Thoracic aorta (tissue), 2 donors: ENCODE data around the gene KDM5B. TPM values are rescaled to one million over a fixed set of nuclear protein-coding genes. Genes with fewer than 3 reads are reported as not detected.

ENCODE experiments used
- ATAC-seq: fragments of 150-250 bp; one replicate; pipeline ENCODE4 v1.8.0; 2017; ENCODE audit warnings: low read depth; ENCODE audit not compliant: insufficient number of reproducible peaks, low FRiP score
- DNase-seq: peaks from one replicate; pipeline ENCODE4 v3.0.0-alpha.2; 2020; ENCODE audit warnings: low spot score
- H3K27ac ChIP-seq, 2 donors: fragments of 200-600 bp; sonication (generic); 1 replicate in 1 of 2; 2 replicates in 1 of 2; pipeline ENCODE4 v1.5.1; 2016; ENCODE audit warnings: mild to moderate bottlenecking in 2 of 2, moderate library complexity in 2 of 2
- H3K27me3 ChIP-seq: fragments of 200-600 bp; sonication (generic); replicated peaks from 2 replicates; pipeline ENCODE4 v1.6.0; 2016; ENCODE audit warnings: mild to moderate bottlenecking; ENCODE audit not compliant: insufficient read depth
- H3K36me3 ChIP-seq: fragments of 200-600 bp; sonication (generic); one replicate; pipeline ENCODE4 v1.5.1; 2016
- H3K4me1 ChIP-seq, 2 donors: fragments of 200-600 bp; sonication (generic); 1 replicate in 1 of 2; 2 replicates in 1 of 2; pipeline versions ENCODE4 v1.5.1 to v1.6.0; 2016; ENCODE audit warnings: low read depth in 2 of 2, mild to moderate bottlenecking in 1 of 2; ENCODE audit not compliant: control insufficient read depth in 1 of 2
- H3K4me3 ChIP-seq: fragments of 200-600 bp; sonication (generic); 2 replicates; pipeline ENCODE4 v1.5.1; 2016; ENCODE audit warnings: mild to moderate bottlenecking
- H3K9me3 ChIP-seq: fragments of 200-600 bp; sonication (generic); 2 replicates; pipeline ENCODE4 v1.5.1; 2016
- total RNA-seq, 2 donors: library from RNA; depleted of rRNA; stranded (reverse); fragments of >200 nt; gene quantifications; one replicate each; pipeline versions ENCODE4 v1.1.0 to v1.2.3, GENCODE V29; 2016
- TF ChIP-seq, protein P1 (sequence below): fragments of 200-600 bp; sonication (generic); IDR thresholded peaks from one replicate; pipeline ENCODE4 v1.5.1; 2019; ENCODE audit warnings: antibody characterized with exemption

The KDM5B gene
- total RNA-seq, 2 donors from 2014 or later: 32.0 to 42.0 TPM

DNA sequence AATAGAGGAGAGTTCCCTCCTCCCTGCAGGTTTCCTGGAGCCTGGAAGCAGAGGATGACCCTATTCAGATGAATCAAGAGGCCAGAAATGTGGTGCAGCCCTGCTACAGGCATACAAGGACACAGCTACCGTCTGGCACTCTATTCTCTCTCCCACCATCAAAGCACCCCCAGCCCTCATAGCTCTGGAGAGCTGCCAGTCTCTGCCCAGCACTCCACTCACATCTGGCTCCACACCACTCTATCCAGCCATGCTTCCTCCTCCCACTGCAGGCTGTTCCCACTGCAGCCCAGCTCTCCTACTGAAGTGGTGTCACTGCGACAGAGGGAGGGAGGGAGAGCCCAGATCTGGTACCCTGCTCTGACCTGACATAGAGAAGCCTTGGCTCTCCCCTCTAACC is 116.4 kb downstream of the KDM5B start:
- H3K4me3 ChIP-seq: no peak overlapping the region
- DNase-seq: no peak
- no peak overlapping the region for H3K27ac ChIP-seq
- H3K9me3 ChIP-seq: no peaks in the 10 kb centered on the region
- TF ChIP-seq, protein P1, sequence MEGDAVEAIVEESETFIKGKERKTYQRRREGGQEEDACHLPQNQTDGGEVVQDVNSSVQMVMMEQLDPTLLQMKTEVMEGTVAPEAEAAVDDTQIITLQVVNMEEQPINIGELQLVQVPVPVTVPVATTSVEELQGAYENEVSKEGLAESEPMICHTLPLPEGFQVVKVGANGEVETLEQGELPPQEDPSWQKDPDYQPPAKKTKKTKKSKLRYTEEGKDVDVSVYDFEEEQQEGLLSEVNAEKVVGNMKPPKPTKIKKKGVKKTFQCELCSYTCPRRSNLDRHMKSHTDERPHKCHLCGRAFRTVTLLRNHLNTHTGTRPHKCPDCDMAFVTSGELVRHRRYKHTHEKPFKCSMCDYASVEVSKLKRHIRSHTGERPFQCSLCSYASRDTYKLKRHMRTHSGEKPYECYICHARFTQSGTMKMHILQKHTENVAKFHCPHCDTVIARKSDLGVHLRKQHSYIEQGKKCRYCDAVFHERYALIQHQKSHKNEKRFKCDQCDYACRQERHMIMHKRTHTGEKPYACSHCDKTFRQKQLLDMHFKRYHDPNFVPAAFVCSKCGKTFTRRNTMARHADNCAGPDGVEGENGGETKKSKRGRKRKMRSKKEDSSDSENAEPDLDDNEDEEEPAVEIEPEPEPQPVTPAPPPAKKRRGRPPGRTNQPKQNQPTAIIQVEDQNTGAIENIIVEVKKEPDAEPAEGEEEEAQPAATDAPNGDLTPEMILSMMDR: no peak
- no peaks in the 10 kb centered on the region for H3K4me1 ChIP-seq
- no peak for ATAC-seq
- no peaks in the 10 kb centered on the region for H3K36me3 ChIP-seq
- H3K27me3 ChIP-seq: no peaks in the 10 kb centered on the region

DNA sequence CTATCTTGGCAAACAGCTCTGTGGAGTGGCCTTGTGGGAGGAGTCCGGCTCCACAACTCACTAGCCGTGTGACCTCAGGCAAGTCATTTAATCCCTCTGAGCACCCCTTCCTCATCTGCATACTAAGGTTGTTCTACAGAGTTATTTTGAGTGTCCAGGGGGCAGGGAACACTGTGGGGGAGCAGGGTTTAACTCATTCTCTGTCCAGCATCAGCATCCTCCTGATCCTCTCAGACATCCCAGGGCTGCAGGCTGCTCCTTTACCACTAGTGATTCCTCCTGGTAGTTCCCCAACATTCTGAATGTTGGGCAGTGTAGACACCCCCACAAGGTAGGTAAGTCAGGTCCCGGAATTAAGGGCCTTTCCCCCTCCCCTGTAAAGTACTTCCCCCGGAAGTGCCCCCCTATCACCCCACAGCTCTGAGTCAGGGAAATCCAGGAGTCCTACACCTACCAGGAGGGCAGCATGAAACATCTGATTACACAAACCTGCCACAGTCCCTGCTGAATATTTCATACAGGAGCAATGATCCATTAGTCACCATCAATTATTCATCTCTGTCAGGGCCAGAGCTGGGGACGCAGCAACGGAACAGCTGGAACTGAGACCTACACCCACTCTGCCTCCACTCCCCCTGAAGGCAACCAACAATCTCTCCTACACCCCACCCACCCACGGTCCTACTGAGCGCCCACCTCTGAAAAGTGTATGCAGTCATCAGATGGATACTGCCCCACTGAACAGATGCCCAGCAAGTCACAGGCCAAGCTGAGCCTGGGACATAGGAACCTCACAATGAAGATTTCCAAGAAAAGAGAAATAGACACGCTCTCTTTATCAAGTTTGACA is 118.5 kb downstream of the KDM5B start:
- TF ChIP-seq, protein P1: no peak
- H3K9me3 ChIP-seq: no peaks in the 10 kb centered on the region
- no peaks in the 10 kb centered on the region for H3K27me3 ChIP-seq
- H3K36me3 ChIP-seq: no peaks in the 10 kb centered on the region
- no peak overlapping the region for H3K4me3 ChIP-seq
- DNase-seq (no peak), ATAC-seq (no peak)
- no peaks in the 10 kb centered on the region for H3K4me1 ChIP-seq
- H3K27ac ChIP-seq: no peak overlapping the region

DNA sequence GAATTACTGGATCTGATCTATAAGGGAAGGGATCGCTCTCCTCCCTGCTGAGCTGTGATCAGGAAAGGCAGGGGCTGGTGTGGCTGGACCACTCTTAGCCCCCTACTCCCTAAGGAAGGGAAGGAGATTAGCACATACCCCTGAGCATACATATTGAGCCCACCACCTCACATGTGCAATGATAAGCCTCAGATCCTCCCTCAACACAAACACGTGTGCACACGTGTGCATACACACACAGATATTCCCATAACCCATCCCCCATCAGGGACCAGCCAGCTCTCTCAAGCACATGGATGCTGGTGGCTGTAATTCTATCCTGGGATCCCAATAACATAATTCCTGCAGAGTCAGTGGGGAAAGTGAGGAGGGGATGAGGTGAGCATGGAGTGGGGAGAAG is 119.1 kb downstream of the KDM5B start:
- Histone ChIP-seq H3K4me1 (no peaks in the 10 kb centered on the region), H3K9me3 (no peaks in the 10 kb centered on the region), H3K4me3 (no peak overlapping the region), H3K27ac (no peak overlapping the region), H3K36me3 (no peaks in the 10 kb centered on the region), H3K27me3 (no peaks in the 10 kb centered on the region)
- TF ChIP-seq, protein P1: no peak
- ATAC-seq (no peak), DNase-seq (no peak)

DNA sequence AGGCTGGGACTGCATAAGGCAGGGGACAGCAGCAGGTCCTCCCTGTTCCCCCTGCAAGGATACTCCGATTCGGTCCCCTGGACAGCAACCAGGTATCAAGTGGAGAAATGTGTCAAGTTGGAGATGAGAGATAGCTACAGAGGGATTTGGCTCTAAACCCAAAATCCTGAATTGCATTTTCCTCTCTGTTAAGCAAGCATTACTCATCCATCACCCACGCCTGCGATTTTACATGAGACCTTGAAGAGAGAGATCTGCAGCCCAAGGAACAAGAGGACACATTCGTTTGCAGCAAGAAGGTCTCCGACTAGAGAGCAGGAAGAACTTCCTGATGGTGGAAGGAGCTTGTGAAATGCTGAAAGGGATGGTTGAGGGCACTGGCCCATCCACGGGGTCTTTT is 119.8 kb downstream of the KDM5B start:
- DNase-seq: no peak
- no peak for ATAC-seq
- TF ChIP-seq, protein P1: no peak
- no peaks in the 10 kb centered on the region for H3K36me3 ChIP-seq
- no peak overlapping the region for H3K4me3 ChIP-seq
- no peaks in the 10 kb centered on the region for H3K9me3 ChIP-seq
- no peaks in the 10 kb centered on the region for H3K4me1 ChIP-seq
- H3K27ac ChIP-seq: no peak overlapping the region
- no peaks in the 10 kb centered on the region for H3K27me3 ChIP-seq

DNA sequence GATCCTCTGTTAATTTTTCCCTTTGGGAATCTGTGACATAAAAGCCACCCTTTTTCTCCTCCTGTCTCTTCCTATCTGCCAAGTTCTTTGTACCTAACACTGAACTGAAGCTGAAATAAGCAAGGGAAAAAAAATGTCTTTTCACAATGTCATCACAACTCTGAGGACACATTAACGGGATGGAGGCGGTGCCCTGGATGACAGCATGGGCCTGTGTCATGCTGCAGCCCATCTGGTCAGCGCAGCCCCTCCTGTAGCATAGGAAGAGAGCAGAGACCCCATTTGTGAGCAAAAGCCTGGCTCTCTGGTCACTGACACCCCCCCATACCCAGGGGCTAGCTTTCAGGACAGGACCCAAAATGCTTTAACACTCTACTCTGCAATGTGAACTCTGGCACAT is 120.4 kb downstream of the KDM5B start:
- H3K36me3 ChIP-seq: no peaks in the 10 kb centered on the region
- H3K4me3 ChIP-seq: no peak overlapping the region
- TF ChIP-seq, protein P1: no peak
- no peak overlapping the region for H3K27ac ChIP-seq
- no peak for ATAC-seq
- no peak for DNase-seq
- no peaks in the 10 kb centered on the region for H3K27me3 ChIP-seq
- no peaks in the 10 kb centered on the region for H3K9me3 ChIP-seq
- H3K4me1 ChIP-seq: no peaks in the 10 kb centered on the region
